Rectal smooth muscle tissue (tissue), 1 donor: ENCODE measurements around the gene MDM4.
A peak's percentile ranks its signal among the peaks of the same experiment; 100 is the strongest.
"Not testable (repeated sequence)": the region's sequence is repeated elsewhere in the genome, so short reads cannot be mapped to it uniquely, and the experiment has no call there.

Experiments used
- H3K27ac ChIP-seq: one replicate; pipeline ENCODE4 v1.7.0; 2013; ENCODE audit warnings: low read depth, low read length, inconsistent platforms
- H3K27me3 ChIP-seq: one replicate; pipeline ENCODE4 v1.7.0; 2013; ENCODE audit warnings: low read length; ENCODE audit not compliant: control insufficient read depth, insufficient read depth
- H3K36me3 ChIP-seq: one replicate; pipeline ENCODE4 v1.7.0; 2013; ENCODE audit warnings: low read length; ENCODE audit not compliant: control insufficient read depth, insufficient read depth
- H3K4me1 ChIP-seq: one replicate; pipeline ENCODE4 v1.7.0; 2013; ENCODE audit warnings: low read length; ENCODE audit not compliant: control insufficient read depth, insufficient read depth
- H3K4me3 ChIP-seq: one replicate; pipeline ENCODE4 v1.7.0; 2013; ENCODE audit warnings: low read length
- H3K9ac ChIP-seq: one replicate; pipeline ENCODE4 v1.7.0; 2013; ENCODE audit warnings: low read length

The MDM4 gene

DNA sequence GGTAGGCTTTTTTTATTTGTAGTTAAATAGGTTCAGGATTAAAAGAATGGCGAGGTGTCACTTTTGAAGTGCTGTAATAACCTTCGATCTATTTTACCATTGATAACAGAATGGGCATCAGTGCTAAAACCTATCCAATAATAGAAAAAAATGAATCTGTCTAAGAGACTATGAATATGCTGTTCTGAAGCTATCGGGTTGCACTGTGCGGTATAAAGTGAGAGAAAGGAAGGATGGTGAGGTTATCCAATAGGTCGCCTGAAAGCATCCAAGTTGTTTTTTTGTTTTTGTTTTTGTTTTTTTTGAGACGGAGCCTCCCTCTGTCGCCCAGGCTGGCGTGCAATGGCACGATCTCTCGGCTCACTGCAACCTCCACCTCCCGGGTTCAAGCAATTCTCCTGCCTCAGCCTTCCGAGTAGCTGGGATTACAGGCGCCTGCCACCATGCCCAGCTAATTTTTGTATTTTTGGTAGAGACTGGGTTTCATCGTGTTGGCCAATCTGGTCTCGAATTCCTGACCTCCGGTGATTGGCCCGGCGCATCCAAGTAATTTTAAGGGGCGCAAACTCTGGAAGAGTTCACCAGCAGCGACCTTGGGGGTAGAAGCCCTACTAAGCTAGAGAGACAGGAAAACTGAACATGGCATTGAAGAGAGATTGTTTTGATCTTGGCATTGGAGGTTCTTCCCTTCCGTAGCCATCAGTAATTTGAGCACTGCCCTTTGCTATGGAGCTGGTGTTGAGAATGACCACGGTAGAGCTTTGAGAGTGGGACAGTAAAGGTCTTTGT, 8.7 kb upstream of the MDM4 start:
- Histone ChIP-seq H3K4me1 (no peaks in the 10 kb centered on the region), H3K9ac (peak overlapping the region; percentile 46), H3K4me3 (peak overlapping the region; percentile 74), H3K36me3 (no peaks in the 10 kb centered on the region), H3K27ac (peak overlapping the region; percentile 86), H3K27me3 (no peaks in the 10 kb centered on the region)

DNA sequence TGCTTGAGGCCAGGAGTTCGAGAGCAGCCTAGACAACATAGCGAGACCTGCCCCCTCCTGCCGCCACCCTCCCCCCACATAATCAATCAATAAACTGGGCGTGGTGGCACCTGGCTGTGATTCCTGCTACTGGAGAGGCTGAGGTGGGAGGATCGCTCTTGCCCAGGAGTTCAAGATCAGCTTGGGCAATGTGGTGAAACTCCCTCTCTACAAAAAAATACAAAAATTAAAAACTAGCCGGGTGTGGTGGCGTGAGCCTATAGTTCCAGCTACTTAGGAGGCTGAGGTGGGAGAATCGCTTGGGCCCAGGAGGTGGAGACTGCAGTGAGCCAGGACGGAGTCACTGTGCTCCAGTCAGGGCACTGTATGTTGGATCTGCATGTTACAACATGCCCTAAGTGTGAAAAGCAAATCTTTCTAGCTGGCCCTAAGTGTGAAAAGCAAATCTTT, 7.0 kb upstream of the MDM4 start:
- no peak overlapping the region for H3K27ac ChIP-seq
- no peaks in the 10 kb centered on the region for H3K27me3 ChIP-seq
- H3K9ac ChIP-seq: no peak overlapping the region
- H3K4me1 ChIP-seq: no peaks in the 10 kb centered on the region
- H3K4me3 ChIP-seq: no peak overlapping the region
- H3K36me3 ChIP-seq: no peaks in the 10 kb centered on the region

DNA sequence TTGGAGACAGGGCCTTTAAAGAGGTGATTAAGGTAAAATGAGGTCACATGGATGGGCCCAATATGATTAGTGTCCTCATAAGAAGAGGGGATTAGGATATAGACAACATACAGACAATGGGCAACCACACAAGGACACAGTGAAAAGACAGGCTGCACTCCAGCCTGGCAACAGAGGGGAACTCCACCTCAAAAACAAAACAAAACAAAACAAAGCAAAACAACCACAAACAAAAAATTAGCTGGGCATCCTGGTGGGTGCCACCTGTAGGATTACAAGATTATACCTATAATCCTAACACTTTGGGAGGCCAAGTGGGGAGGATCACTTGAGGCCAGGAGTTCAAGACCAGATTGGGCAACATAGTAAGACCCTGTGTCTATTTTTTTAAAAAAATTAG, 4.8 kb upstream of the MDM4 start:
- Histone ChIP-seq H3K36me3 (no peaks in the 10 kb centered on the region), H3K27me3 (no peaks in the 10 kb centered on the region), H3K4me1 (peaks cover 3% of the 10 kb centered on the region), H3K27ac (no peak overlapping the region), H3K9ac (no peak overlapping the region), H3K4me3 (no peak overlapping the region)

DNA sequence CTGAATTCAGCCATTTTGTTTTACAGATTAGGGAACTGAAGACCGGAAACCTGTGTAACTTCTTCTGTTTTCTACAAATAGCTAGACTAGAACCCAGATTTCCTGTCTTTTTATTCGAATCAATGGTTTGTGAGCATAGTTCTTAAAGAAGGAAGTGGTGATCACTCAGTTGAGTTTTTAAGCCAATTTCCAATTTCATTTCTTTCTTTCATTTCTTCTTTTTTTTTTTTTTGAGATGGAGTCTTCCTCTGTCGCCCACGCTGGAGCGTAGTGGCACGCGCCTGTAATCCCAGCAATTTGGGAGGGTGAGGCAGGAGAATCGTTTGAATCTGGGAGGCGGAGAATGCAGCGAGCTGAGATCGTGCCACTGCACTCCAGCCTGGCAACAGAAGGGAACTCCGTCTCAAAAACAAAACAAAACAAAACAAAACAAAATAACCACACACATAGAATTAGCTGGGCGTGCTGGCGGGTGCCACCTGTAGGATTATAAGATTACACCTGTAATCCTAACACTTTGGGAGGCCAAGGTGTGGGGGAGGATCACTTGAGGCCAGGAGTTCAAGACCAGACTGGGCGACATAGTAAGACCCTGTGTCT, 3.0 kb upstream of the MDM4 start:
- H3K36me3 ChIP-seq: no peaks in the 10 kb centered on the region
- H3K4me1 ChIP-seq: peaks cover 7% of the 10 kb centered on the region
- H3K27me3 ChIP-seq: no peaks in the 10 kb centered on the region
- H3K27ac ChIP-seq: no peak overlapping the region
- H3K9ac ChIP-seq: no peak overlapping the region
- no peak overlapping the region for H3K4me3 ChIP-seq

DNA sequence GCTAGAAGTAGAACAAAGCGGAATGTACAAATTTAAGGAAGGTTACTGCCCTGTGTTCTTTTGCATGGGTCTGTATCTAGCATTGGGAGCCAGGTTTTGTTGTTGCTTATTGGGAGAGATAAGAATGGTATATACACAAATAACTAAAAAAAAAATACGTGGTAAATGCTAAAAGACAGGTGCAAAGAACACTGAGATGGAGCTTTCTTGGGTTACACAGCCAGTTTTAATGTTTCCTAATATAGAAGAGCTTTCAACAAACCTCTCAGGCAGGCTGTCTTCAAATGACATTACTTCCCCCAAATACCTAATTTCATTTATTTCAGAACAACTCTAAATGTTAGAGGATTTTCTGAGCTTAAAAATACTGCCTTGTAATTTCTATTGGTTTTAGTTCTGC, 1.4 kb upstream of the MDM4 start:
- H3K4me3 ChIP-seq: no peak overlapping the region
- no peaks in the 10 kb centered on the region for H3K27me3 ChIP-seq
- peaks cover 7% of the 10 kb centered on the region for H3K4me1 ChIP-seq
- no peak overlapping the region for H3K27ac ChIP-seq
- no peaks in the 10 kb centered on the region for H3K36me3 ChIP-seq
- no peak overlapping the region for H3K9ac ChIP-seq

DNA sequence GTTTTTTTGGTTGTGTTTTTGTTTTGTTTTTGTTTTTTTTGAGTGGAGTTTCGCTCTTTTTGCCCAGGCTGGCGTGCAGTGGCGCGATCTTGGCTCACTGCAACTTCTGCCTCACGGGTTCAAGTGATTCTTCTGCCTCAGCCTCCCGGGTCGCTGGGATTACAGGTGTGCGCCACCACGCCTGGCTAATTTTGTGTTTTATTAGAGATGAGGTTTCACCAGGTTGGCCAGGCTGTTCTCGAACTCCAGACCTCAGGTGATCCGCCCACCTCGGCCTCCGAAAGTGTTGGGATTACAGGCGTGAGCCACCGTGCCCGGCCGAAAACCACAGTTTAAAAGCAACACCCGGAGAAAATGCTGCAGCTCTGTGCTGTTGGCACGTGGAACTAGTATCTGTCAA, 1.2 kb downstream of the MDM4 start:
- not testable (repeated sequence) for H3K9ac ChIP-seq, H3K4me1 ChIP-seq, H3K27me3 ChIP-seq, H3K27ac ChIP-seq, H3K36me3 ChIP-seq
- peak overlapping the region; percentile 78 for H3K4me3 ChIP-seq

DNA sequence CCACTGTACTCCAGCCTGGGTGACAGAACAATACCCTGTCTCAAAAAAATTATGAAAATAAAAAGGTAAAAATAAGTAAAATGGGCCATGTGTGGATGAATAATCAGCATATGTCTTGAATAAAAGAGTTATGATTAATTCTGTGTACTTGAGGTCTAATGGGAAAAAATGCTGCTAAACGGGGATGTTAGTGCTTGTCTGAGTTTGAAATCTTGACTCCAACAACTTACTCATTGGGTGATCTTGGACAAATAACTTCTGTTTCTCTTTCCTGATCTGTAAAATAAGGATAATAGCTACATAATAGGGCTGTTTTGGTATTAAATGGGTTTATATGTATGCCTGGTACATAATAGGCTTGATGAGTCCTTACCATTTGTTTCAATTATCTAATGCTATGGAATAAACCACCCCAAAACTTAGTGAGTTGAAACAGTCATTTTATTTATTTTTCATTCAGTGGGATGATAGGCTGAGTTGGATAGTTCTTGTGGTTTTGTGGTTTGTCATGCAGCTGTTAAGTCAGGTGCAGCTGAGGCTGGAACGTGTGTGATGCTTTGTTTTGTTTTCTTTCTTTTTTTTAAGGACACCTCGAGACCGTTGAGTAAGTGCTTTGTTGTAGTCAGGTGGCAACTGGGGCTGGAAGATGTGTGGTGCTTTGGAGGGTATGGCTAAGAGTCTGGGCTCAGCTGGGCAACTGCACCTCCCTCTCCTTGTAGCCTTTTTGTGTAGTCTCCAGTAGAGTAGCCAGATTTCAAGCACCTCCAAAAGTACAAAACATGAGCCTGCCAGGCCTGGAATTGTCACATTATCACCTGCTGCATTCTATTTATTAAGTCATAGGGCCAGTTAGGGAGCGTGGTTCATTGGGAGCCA, 4.9 kb downstream of the MDM4 start:
- peaks cover 4% of the 10 kb centered on the region for H3K4me1 ChIP-seq
- H3K27me3 ChIP-seq: no peaks in the 10 kb centered on the region
- peaks cover 3% of the 10 kb centered on the region for H3K36me3 ChIP-seq
- no peak overlapping the region for H3K9ac ChIP-seq
- H3K27ac ChIP-seq: no peak overlapping the region
- no peak overlapping the region for H3K4me3 ChIP-seq

DNA sequence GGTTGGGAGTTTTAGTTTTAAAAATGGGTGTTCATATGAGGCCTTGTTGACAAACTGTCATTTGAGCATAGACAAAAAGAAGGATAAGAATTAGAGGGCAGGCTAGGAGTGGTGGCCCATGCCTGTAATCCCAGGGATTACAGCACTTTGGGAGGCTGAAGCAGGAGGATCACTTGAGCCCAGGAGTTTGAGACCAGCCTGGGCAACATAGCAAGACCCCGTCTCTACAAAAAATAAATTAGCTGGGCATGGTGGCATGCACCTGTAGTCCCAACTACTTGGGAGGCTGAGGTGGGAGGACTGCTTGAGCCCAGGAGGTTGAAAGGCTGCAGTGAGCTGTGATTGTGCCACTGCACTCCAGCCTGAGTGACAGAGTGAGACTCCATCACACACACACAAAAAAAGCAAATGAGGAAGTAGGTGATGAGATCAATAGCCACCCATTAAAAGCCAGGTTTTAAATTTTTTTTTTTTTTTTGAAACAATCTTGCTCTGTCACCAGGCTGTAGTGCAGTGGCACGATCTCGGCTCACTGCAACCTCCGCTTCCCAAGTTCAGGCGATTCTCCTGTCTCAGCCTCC, 5.8 kb downstream of the MDM4 start:
- not testable (repeated sequence) for H3K36me3 ChIP-seq, H3K27me3 ChIP-seq, H3K27ac ChIP-seq, H3K4me3 ChIP-seq, H3K9ac ChIP-seq, H3K4me1 ChIP-seq

DNA sequence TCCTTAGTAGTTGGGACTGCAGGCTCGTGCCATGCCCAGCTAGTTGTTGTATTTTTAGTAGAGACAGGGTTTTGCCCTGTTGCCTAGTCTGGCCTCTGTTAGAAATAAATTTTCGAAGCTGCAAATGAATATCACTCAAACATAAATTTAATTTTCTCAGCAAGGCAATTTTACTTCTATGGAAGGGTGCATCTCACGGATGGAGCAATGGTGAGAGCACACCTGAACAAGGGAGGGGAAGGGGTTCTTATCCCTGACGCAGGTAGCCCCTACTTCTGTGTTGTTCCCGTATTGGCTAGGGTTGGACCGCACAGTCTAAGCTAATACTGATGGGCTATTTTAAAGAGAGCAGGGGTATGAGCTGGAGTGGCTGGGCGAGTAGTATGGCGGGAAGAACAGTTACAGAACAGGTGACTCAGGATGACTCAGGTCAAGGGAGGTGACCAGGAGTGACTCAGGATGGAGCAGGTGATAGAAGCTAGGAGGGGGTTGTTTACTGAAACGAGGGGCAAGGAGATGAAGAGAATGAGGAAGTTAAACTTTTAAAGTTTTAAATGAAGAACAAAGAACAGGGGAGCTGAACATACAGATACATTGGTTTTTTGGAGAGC, 7.5 kb downstream of the MDM4 start:
- Histone ChIP-seq H3K4me3 (no peak overlapping the region), H3K27ac (no peak overlapping the region), H3K36me3 (peaks cover 17% of the 10 kb centered on the region), H3K27me3 (no peaks in the 10 kb centered on the region), H3K4me1 (no peaks in the 10 kb centered on the region), H3K9ac (no peak overlapping the region)

DNA sequence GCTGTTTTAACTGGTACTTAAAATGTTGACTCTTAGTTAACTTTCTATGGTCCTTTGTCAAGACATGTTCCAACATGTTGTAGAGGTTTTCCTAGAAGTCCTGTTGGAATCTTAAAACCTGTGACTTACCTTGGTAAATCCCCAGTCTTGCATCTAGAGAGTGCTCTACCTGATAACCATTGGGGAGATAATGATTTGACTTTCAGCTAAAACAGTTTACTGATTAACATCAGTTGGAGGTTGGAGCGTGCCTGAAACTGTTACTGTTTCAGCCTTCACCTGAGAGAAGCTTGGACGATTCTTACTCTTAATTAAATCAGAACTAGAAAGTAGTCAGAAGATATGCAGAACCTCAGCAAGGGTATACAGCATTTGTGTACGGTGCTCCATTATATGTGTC, 8.8 kb downstream of the MDM4 start:
- Histone ChIP-seq H3K4me1 (no peaks in the 10 kb centered on the region), H3K27me3 (no peaks in the 10 kb centered on the region), H3K9ac (no peak overlapping the region), H3K4me3 (no peak overlapping the region), H3K36me3 (peaks cover 23% of the 10 kb centered on the region), H3K27ac (no peak overlapping the region)

DNA sequence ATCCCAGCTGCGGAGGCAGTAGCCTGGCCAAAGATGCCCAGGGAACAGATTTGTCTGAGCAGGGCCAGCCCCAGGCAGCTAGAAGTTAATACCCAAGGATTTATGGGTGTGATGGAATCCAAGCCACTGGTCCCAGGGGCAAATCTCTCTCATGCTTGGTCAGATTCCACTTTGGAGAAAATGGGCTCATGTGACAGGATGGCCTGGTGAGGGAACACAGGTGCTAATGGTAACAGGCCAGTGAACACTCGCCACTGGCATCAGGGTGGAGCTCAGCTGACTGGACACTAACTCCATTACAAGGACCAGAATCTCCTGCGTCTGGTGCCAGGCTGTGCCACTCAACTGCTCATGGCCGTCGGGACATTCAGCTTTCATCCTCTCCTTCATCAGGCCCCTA, 12.0 kb downstream of the MDM4 start:
- Histone ChIP-seq H3K36me3 (peaks cover 46% of the 10 kb centered on the region), H3K27ac (no peak overlapping the region), H3K4me3 (no peak overlapping the region), H3K27me3 (no peaks in the 10 kb centered on the region), H3K4me1 (no peaks in the 10 kb centered on the region), H3K9ac (no peak overlapping the region)

DNA sequence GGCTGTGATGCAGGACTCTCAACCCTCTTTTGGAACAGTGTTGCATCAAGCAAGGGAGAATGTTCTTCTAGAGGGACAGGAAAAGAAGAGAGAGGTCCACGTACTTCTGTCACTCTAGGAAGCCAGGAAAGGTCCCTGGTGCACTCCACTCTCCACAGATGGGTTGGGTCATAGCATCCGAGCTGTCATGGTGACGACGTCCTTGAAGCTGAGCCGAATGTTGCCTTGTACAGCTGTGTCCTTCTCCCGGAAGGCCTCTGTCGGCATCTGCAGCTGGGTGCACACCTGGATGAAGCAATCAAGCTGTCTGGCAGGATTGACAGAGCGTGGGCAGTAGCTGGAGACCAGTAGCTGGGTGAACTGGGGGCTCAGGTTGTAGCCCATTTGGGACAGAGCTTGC, 12.5 kb downstream of the MDM4 start:
- H3K27ac ChIP-seq: no peak overlapping the region
- no peak overlapping the region for H3K4me3 ChIP-seq
- no peaks in the 10 kb centered on the region for H3K27me3 ChIP-seq
- H3K9ac ChIP-seq: no peak overlapping the region
- no peaks in the 10 kb centered on the region for H3K4me1 ChIP-seq
- H3K36me3 ChIP-seq: peaks cover 46% of the 10 kb centered on the region
